ENCODE measurements around the gene MPHOSPH8. TPM values are rescaled to one million over a fixed set of nuclear protein-coding genes. Genes with fewer than 3 reads are reported as not detected.

Gene MPHOSPH8
- total RNA-seq, 1 donor from 2014 or later: 44.4 TPM

DNA sequence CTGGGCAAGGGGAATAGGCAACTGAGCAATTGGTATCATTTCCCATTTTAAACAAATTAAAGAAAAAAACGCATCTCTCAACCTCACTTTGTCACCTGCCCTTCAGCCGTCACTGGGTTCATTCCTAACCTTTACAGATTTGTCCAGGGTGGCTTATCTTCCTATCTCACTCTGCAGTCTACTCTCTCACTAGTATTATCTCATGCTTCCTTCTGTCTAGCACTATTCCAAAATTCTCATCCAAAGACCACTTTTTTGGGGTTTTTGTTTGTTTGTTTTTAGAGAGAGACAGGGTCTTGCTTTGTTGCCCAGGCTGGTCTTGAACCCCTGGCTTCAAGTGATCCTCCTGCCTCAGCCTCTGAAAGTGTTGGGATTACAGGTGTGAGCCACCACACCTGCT, 26.7 kb upstream of the MPHOSPH8 start:
- H3K4me3 ChIP-seq: no peak overlapping the region
- peaks cover 12% of the 10 kb centered on the region for H3K27me3 ChIP-seq
- TF ChIP-seq, protein P1, sequence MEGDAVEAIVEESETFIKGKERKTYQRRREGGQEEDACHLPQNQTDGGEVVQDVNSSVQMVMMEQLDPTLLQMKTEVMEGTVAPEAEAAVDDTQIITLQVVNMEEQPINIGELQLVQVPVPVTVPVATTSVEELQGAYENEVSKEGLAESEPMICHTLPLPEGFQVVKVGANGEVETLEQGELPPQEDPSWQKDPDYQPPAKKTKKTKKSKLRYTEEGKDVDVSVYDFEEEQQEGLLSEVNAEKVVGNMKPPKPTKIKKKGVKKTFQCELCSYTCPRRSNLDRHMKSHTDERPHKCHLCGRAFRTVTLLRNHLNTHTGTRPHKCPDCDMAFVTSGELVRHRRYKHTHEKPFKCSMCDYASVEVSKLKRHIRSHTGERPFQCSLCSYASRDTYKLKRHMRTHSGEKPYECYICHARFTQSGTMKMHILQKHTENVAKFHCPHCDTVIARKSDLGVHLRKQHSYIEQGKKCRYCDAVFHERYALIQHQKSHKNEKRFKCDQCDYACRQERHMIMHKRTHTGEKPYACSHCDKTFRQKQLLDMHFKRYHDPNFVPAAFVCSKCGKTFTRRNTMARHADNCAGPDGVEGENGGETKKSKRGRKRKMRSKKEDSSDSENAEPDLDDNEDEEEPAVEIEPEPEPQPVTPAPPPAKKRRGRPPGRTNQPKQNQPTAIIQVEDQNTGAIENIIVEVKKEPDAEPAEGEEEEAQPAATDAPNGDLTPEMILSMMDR (IDR thresholded peaks at IDR 0.05): no peak
- no peak for ATAC-seq
- no peaks in the 10 kb centered on the region for H3K9me3 ChIP-seq
- no peaks in the 10 kb centered on the region for H3K36me3 ChIP-seq
- H3K27ac ChIP-seq: no peak overlapping the region
- intact Hi-C loops (cut with DNase I): no loop called here
- DNase-seq: no peak
- peaks cover 7% of the 10 kb centered on the region for H3K4me1 ChIP-seq

DNA sequence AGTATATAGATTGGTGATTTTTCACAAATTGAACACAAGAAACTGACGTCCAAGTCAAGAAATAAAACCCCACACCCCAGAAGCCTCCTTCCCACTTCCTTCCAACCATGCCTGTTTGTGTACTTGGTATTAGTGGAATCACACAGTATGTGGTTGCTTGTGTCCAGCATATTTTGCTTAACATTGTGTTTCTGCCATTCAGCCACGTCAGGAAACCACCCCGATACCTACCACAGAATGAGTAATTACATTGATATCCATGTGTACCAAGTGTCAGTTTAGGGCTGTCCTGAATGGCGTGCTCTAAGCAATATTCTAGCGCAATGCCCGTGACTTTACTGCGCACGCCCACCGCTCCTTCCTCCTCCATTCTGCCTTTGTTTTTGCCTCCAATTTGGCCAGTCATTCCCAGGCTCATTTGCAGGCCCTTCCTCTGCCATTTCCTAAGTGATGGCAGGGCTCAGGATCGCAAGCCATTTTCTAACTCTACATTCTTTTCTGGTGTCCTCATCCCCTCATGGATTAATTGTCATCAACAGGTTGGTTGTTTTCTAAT, 25.9 kb upstream of the MPHOSPH8 start:
- DNase-seq: no peak
- H3K27me3 ChIP-seq: peaks cover 11% of the 10 kb centered on the region
- ATAC-seq: no peak
- TF ChIP-seq, protein P1 (IDR thresholded peaks at IDR 0.05): no peak
- no peaks in the 10 kb centered on the region for H3K36me3 ChIP-seq
- no peak overlapping the region for H3K4me3 ChIP-seq
- peaks cover 2% of the 10 kb centered on the region for H3K4me1 ChIP-seq
- no peaks in the 10 kb centered on the region for H3K9me3 ChIP-seq
- H3K27ac ChIP-seq: no peak overlapping the region
- intact Hi-C loops (cut with DNase I): no loop called here

DNA sequence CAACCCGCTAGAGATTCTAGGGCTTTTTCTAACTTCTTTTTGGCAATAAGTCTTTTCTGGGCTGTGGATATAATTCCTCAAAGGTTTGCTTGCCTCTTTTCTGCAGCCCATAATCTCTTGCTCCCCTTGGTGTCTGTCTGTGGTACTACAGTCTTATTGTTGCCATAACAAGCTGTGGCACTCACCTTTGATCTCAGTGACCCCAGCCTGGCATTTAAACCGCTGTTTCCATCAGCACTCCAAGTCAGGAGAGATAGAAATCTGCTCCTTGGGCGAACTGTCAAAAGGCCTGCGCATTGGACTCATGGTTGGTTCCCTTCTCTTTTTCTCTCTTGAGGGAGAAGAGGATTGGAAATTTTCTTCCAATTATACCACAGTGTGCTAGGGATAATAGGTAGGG, 14.5 kb upstream of the MPHOSPH8 start:
- intact Hi-C loops (cut with DNase I): no loop called here
- no peaks in the 10 kb centered on the region for H3K4me1 ChIP-seq
- DNase-seq (no peak), ATAC-seq (peak; percentile 78)
- no peaks in the 10 kb centered on the region for H3K27me3 ChIP-seq
- H3K27ac ChIP-seq: no peak overlapping the region
- no peaks in the 10 kb centered on the region for H3K36me3 ChIP-seq
- H3K4me3 ChIP-seq: no peak overlapping the region
- H3K9me3 ChIP-seq: no peaks in the 10 kb centered on the region
- TF ChIP-seq, protein P1 (IDR thresholded peaks at IDR 0.05): peak; percentile 43

DNA sequence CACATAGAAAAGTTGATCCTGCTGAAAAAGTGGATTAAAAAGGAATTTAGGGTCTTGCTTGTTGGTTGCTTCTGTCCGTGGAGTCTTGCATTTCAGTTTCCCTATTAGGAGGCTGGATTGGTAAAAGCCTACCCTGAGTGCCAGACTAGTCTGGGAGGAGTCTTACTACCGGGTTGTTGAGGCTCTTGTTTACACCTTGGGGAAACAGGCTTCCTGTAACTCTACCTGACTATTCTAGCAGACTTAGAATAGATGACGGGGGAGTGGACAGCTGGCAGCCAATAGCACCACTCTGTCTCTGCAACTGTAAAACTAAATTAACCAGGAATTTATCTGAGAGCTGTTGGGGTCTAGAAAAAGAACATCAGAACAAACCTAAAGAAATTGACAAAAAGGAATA, 11.3 kb upstream of the MPHOSPH8 start:
- Histone ChIP-seq H3K4me3 (no peak overlapping the region), H3K27ac (no peak overlapping the region), H3K9me3 (no peaks in the 10 kb centered on the region), H3K4me1 (no peaks in the 10 kb centered on the region), H3K36me3 (no peaks in the 10 kb centered on the region), H3K27me3 (no peaks in the 10 kb centered on the region)
- ATAC-seq (peak; percentile 41), DNase-seq (no peak)
- intact Hi-C loops (cut with DNase I): no loop called here
- TF ChIP-seq, protein P1 (IDR thresholded peaks at IDR 0.05): no peak

DNA sequence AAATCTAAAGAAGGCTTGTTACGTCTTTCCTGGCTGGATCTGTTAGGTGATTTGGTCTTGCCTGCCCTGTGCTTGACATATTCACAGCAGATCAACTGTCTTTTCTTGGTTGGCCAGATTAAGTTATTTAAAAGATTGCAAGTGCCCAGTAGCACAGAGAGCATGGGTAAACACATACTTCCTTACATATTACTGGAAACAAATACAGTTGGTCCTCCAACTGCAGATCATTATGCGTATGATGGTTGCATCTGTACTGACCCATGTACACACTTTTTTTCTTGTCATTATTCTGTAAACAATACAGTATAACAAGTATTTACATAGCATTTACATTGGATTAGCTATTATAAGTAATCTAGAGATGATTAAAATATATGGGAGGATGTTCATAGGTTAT, 9.2 kb upstream of the MPHOSPH8 start:
- DNase-seq (no peak), ATAC-seq (no peak)
- Histone ChIP-seq H3K4me3 (no peak overlapping the region), H3K9me3 (no peaks in the 10 kb centered on the region), H3K27me3 (no peaks in the 10 kb centered on the region), H3K36me3 (no peaks in the 10 kb centered on the region), H3K27ac (no peak overlapping the region), H3K4me1 (no peaks in the 10 kb centered on the region)
- intact Hi-C loops (cut with DNase I): no loop called here
- TF ChIP-seq, protein P1 (IDR thresholded peaks at IDR 0.05): no peak
